Measurements from ENCODE around the gene OSBPL3. TPM values are rescaled to one million over a fixed set of nuclear protein-coding genes. Genes with fewer than 3 reads are reported as not detected.

OSBPL3 gene
- total RNA-seq, 1 donor from 2014 or later: 59.2 TPM

DNA sequence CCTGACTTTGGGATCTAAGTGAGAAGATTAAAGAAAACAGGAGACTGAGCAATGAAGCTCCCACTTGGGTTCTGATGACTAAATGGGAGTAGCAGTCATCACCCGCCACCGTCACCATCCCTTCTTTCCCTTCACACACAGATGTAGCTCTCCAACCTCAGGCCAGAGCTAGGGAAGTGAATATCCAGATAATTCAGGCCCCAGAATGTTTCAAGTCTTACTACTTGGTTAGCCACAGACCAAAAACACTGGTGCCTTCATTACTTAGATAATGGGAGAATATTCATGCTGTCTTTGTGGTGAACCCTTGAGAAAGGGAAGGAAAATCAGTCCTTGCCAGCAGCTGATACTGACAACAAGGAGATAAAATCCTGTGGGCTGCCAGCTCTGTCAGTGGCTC is 100.7 kb downstream of the OSBPL3 start:
- Histone ChIP-seq H3K9me3 (no peaks in the 10 kb centered on the region), H3K4me1 (peaks cover 20% of the 10 kb centered on the region), H3K4me3 (no peak overlapping the region), H3K27me3 (no peaks in the 10 kb centered on the region), H3K27ac (no peak overlapping the region), H3K36me3 (no peaks in the 10 kb centered on the region)
- intact Hi-C loops (cut with DNase I): no loop called here
- no peak for TF ChIP-seq CTCF (IDR thresholded peaks at IDR 0.05)
- no peak for DNase-seq (ENCODE audit: extremely low spot score in 2 of 2)

- TF ChIP-seq POLR2AphosphoS5 (IDR thresholded peaks at IDR 0.05; ENCODE audit: insufficient read depth in 1 of 2, low read depth in 1 of 2) (no peak), CTCF (IDR thresholded peaks at IDR 0.05) (no peak), POLR2A (IDR thresholded peaks at IDR 0.05) (no peak)
- no peak for DNase-seq (ENCODE audit: extremely low spot score in 2 of 2)
- intact Hi-C loops (cut with DNase I): no loop called here
Measured at GRCh38 chr7:24877790-24878311, 102.1 kb downstream of the OSBPL3 start.

GRCh38 chr7:24874791-24875190 is 105.2 kb downstream of the OSBPL3 start:
- no peak overlapping the region for H3K27ac ChIP-seq
- intact Hi-C loops (cut with DNase I): no loop called here
- DNase-seq (ENCODE audit: extremely low spot score in 2 of 2): no peak
- H3K27me3 ChIP-seq: no peaks in the 10 kb centered on the region
- peaks cover 9% of the 10 kb centered on the region for H3K4me1 ChIP-seq
- H3K9me3 ChIP-seq: no peaks in the 10 kb centered on the region
- TF ChIP-seq CTCF (IDR thresholded peaks at IDR 0.05) (no peak), POLR2A (IDR thresholded peaks at IDR 0.05) (no peak), POLR2AphosphoS5 (IDR thresholded peaks at IDR 0.05; ENCODE audit: insufficient read depth in 1 of 2, low read depth in 1 of 2) (no peak)
- H3K4me3 ChIP-seq: no peak overlapping the region
- H3K36me3 ChIP-seq: peaks cover 0 to 4% of the 10 kb centered on the region in 2 donors

More at GRCh38 chr7:24877790-24878311, 102.1 kb downstream of the OSBPL3 start:
- H3K9me3 ChIP-seq: no peaks in the 10 kb centered on the region
- H3K4me3 ChIP-seq: no peak overlapping the region
- peaks cover 11% of the 10 kb centered on the region for H3K4me1 ChIP-seq
- no peaks in the 10 kb centered on the region for H3K36me3 ChIP-seq
- no peaks in the 10 kb centered on the region for H3K27me3 ChIP-seq
- H3K27ac ChIP-seq: no peak overlapping the region

GRCh38 chr7:24873944-24874343 is 106.0 kb downstream of the OSBPL3 start:
- no peak overlapping the region for H3K27ac ChIP-seq
- intact Hi-C loops (cut with DNase I): no loop called here
- TF ChIP-seq POLR2A (IDR thresholded peaks at IDR 0.05) (no peak), CTCF (IDR thresholded peaks at IDR 0.05) (no peak), POLR2AphosphoS5 (IDR thresholded peaks at IDR 0.05; ENCODE audit: insufficient read depth in 1 of 2, low read depth in 1 of 2) (no peak)
- H3K36me3 ChIP-seq: peaks cover 0 to 4% of the 10 kb centered on the region in 2 donors
- H3K9me3 ChIP-seq: no peaks in the 10 kb centered on the region
- H3K4me1 ChIP-seq: peaks cover 9% of the 10 kb centered on the region
- H3K27me3 ChIP-seq: no peaks in the 10 kb centered on the region
- no peak overlapping the region for H3K4me3 ChIP-seq
- DNase-seq (ENCODE audit: extremely low spot score in 2 of 2): no peak

DNA sequence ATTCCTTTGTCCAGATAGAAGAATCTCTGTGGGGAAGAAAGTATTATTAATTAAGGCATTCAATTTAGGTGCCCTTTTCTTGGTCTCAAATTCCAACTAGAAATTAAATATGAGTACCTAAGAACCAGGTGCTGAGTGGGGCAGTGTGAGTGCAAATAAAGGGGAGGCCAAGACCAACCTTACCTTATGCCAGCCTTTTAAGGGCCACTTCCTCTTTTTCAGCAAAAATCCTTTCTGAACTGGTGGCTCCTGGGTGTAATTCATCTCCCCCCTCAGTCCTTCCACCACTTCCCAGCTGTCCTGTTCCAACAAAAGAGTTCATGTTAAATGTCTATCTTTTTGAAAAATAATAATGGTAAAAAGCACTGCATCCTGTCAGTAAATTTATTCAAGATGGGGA is 108.2 kb downstream of the OSBPL3 start:
- peaks cover 0 to 4% of the 10 kb centered on the region in 2 donors for H3K36me3 ChIP-seq
- H3K27ac ChIP-seq: no peak overlapping the region
- no peak overlapping the region for H3K4me3 ChIP-seq
- intact Hi-C loops (cut with DNase I): no loop called here
- no peaks in the 10 kb centered on the region for H3K27me3 ChIP-seq
- no peak for DNase-seq (ENCODE audit: extremely low spot score in 2 of 2)
- H3K9me3 ChIP-seq: no peaks in the 10 kb centered on the region
- H3K4me1 ChIP-seq: no peaks in the 10 kb centered on the region
- TF ChIP-seq POLR2AphosphoS5 (IDR thresholded peaks at IDR 0.05; ENCODE audit: insufficient read depth in 1 of 2, low read depth in 1 of 2): no peak
- no peak for TF ChIP-seq POLR2A (IDR thresholded peaks at IDR 0.05)
- no peak for TF ChIP-seq CTCF (IDR thresholded peaks at IDR 0.05)
